ENCODE results near the gene STARD13. TPM values are rescaled to one million over a fixed set of nuclear protein-coding genes. Genes with fewer than 3 reads are reported as not detected.

Gene STARD13
- total and polyA plus RNA-seq, 12 donors = 7.1 to 38.3 (median 27.8) TPM

GRCh38 chr13:33260168-33261098 is 25.1 kb downstream of the STARD13 start:
- H3K36me3 ChIP-seq = no peaks in the 10 kb centered on the region
- H3K27me3 ChIP-seq = no peaks in the 10 kb centered on the region
- 53 to 67% methylated on average over 10 of the region's 10 CpGs for WGBS, 2 donors
- H3K9me3 ChIP-seq = no peaks in the 10 kb centered on the region
- peaks cover 14 to 97% (median 92%) of the 10 kb centered on the region in 9 donors for H3K4me1 ChIP-seq
- no peak overlapping the region for H3K4me3 ChIP-seq
- intact Hi-C loops (cut with DNase I) = no loop called here
- DNase-seq = no peak
- peak in 3 of 8 donors; percentile 26 to 43 (median 35) for ATAC-seq
- H3K27ac ChIP-seq = peak overlapping the region in 8 of 10 donors; percentile 7 to 76 (median 52)
- no peak for TF ChIP-seq CTCF (IDR thresholded peaks at IDR 0.05)

- no peaks in the 10 kb centered on the region for H3K27me3 ChIP-seq
- H3K9me3 ChIP-seq = no peaks in the 10 kb centered on the region
- H3K4me3 ChIP-seq = no peak overlapping the region
- ATAC-seq = no peak
- H3K4me1 ChIP-seq = peaks cover 14 to 97% (median 81%) of the 10 kb centered on the region in 9 donors
- TF ChIP-seq CTCF (IDR thresholded peaks at IDR 0.05) = no peak
- intact Hi-C loops (cut with DNase I) = no loop called here
- no peak for DNase-seq
- WGBS, 2 donors = 93 to 96% methylated on average over 2 of the region's 2 CpGs
- H3K36me3 ChIP-seq = no peaks in the 10 kb centered on the region
- H3K27ac ChIP-seq = peak overlapping the region in 2 of 10 donors; percentile 47 to 76
Observed at GRCh38 chr13:33259296-33259695, 26.3 kb downstream of the STARD13 start.

GRCh38 chr13:33258808-33259193 is 26.8 kb downstream of the STARD13 start:
- no peak for TF ChIP-seq CTCF (IDR thresholded peaks at IDR 0.05)
- no peaks in the 10 kb centered on the region for H3K9me3 ChIP-seq
- no peaks in the 10 kb centered on the region for H3K27me3 ChIP-seq
- H3K27ac ChIP-seq = peak overlapping the region in 7 of 10 donors; percentile 24 to 76 (median 53)
- no peaks in the 10 kb centered on the region for H3K36me3 ChIP-seq
- H3K4me3 ChIP-seq = no peak overlapping the region
- DNase-seq (no peak), ATAC-seq (peak in 1 of 8 donors; percentile 8)
- peaks cover 14 to 94% (median 76%) of the 10 kb centered on the region in 9 donors for H3K4me1 ChIP-seq
- intact Hi-C loops (cut with DNase I) = no loop called here

- no peak for TF ChIP-seq CTCF (IDR thresholded peaks at IDR 0.05)
- peak overlapping the region in 7 of 10 donors; percentile 24 to 76 (median 53) for H3K27ac ChIP-seq
Observed at GRCh38 chr13:33257841-33258807, 27.4 kb downstream of the STARD13 start.

More at GRCh38 chr13:33257841-33258807, 27.4 kb downstream of the STARD13 start:
- DNase-seq = no peak
- H3K27me3 ChIP-seq = no peaks in the 10 kb centered on the region
- intact Hi-C loops (cut with DNase I) = no loop called here
- WGBS, 2 donors = 77 to 83% methylated on average over 7 of the region's 7 CpGs
- H3K4me1 ChIP-seq = peaks cover 14 to 93% (median 72%) of the 10 kb centered on the region in 9 donors
- no peak overlapping the region for H3K4me3 ChIP-seq
- peak in 1 of 8 donors; percentile 16 for ATAC-seq
- no peaks in the 10 kb centered on the region for H3K36me3 ChIP-seq
- no peaks in the 10 kb centered on the region for H3K9me3 ChIP-seq
